Endothelial cell of umbilical vein (primary cell): ENCODE results near the gene POLR2L.

ENCODE experiments used
- CTCF ChIP-seq, 2 donors: IDR thresholded peaks; 1 replicate in 1 of 2; 2 replicates in 1 of 2; pipeline ENCODE4 v1.5.1; 2011; ENCODE audit warnings: low read length in 2 of 2, mild to moderate bottlenecking in 2 of 2, moderate library complexity in 2 of 2, control low read depth in 1 of 2, inconsistent platforms in 1 of 2, low read depth in 1 of 2; ENCODE audit not compliant: insufficient read depth in 1 of 2; ENCODE audit errors: extremely low read depth in 1 of 2
- EZH2 ChIP-seq: IDR thresholded peaks from 2 replicates; pipeline ENCODE4 v1.6.1; 2012; ENCODE audit warnings: borderline replicate concordance, low read depth, mild to moderate bottlenecking, moderate library complexity, low read length, inconsistent platforms; ENCODE audit not compliant: severe bottlenecking
- GATA2 ChIP-seq: IDR thresholded peaks from 2 replicates; pipeline ENCODE4 v1.7.0; 2011; ENCODE audit warnings: low read depth, mild to moderate bottlenecking, moderate library complexity, mixed read lengths, low read length; ENCODE audit not compliant: insufficient read length, insufficient read depth
- JUN ChIP-seq: IDR thresholded peaks from 2 replicates; pipeline ENCODE4 v1.6.1; 2011; ENCODE audit warnings: borderline replicate concordance, low read depth; ENCODE audit not compliant: insufficient read length, insufficient read depth
- MYC ChIP-seq: IDR thresholded peaks from one replicate; pipeline ENCODE4 v1.6.1; 2011; ENCODE audit warnings: mild to moderate bottlenecking, low read depth, low read length
- POLR2A ChIP-seq: IDR thresholded peaks from 2 replicates; pipeline ENCODE4 v1.6.1; 2012; ENCODE audit warnings: low read depth, mild to moderate bottlenecking, control low read depth, low read length
- POLR2AphosphoS5 ChIP-seq: IDR thresholded peaks from 2 replicates; pipeline ENCODE4 v1.6.1; 2012; ENCODE audit warnings: low read depth, mild to moderate bottlenecking, control low read depth, low read length, moderate library complexity; ENCODE audit not compliant: insufficient read depth

- TF ChIP-seq MYC: no peak
- TF ChIP-seq CTCF (IDR thresholded peaks at IDR 0.05; ENCODE audit: extremely low read depth in 1 of 2, insufficient read depth in 1 of 2, low read depth in 1 of 2, low read length in 2 of 2): no peak
- TF ChIP-seq POLR2AphosphoS5: no peak
- TF ChIP-seq JUN: no peak
- TF ChIP-seq GATA2: no peak
- no peak for TF ChIP-seq POLR2A
- no peak for TF ChIP-seq EZH2
These were observed 6.1 kb downstream of the POLR2L start for GRCh38 chr11:836274-836673.
